RWPE1 (cell line): ENCODE data around the gene TMEM53.
A peak's percentile ranks its signal among the peaks of the same experiment; 100 is the strongest.

Experiments used
- CTCF ChIA-PET: fragments of 350-600 bp; sonication (Branson Sonifier 250); formaldehyde crosslinking; extraction: SDS; loops from one replicate; lab custom pipeline; 2021; lab: Yijun Ruan, JAX
- POLR2A ChIA-PET: fragments of 400-600 bp; formaldehyde crosslinking; extraction: SDS; loops from one replicate; lab custom pipeline; 2020; ENCODE audit warnings: antibody characterized with exemption; ENCODE audit not compliant: low non-redundant PET; lab: Yijun Ruan, JAX
- DNase-seq: peaks from one replicate; pipeline ENCODE4 v3.0.0; 2012; ENCODE audit warnings: low spot score
- H3K27ac ChIP-seq: fragments of 450-650 bp; 2 replicates; pipeline ENCODE4 v1.5.1; 2017
- TF ChIP-seq, protein P1 (sequence below): fragments of 450-650 bp; conservative IDR thresholded peaks from 2 replicates; pipeline ENCODE4 v1.5.1; 2017; ENCODE audit warnings: low read depth, mild to moderate bottlenecking

TMEM53 gene

DNA sequence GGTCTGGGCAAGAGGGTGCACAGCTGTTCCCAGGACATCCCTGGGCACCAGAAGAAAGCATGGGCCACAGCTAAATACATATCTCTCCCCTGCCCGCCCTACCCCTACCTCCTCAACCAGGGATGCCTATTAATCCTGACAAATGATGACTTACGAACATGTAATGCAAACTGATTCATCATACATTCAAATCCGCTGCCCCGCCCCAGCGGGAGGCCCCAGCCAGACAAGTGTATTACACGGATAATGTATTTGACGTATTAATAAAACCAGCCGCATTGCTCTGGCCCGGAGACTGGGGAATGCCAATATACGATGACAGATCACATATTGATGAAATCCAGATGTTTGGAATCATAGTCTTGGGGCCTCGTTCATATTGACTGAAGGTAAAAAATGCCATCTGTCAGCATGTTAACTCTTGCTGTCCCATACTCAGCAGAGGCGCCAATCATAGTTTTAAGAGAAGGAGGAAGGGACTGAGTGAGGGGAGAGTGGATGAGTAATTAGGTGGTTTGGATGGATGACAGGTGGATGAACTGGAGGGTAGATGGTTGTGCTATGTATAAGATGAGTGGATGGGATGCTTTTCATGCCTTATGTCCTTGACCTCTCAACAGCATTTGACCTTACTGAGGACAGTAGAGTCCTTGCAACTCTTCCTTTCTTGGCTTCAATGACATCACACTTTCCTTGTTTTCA lies 68.2 kb downstream of the TMEM53 start:
- ChIA-PET CTCF (interaction anchor here (0.6 kb wide), 1 partner anchor 866 kb away, joined by 4 read pairs; no protein-coding TSS in a partner anchor), POLR2A (no interaction called here)
- TF ChIP-seq, protein P1, sequence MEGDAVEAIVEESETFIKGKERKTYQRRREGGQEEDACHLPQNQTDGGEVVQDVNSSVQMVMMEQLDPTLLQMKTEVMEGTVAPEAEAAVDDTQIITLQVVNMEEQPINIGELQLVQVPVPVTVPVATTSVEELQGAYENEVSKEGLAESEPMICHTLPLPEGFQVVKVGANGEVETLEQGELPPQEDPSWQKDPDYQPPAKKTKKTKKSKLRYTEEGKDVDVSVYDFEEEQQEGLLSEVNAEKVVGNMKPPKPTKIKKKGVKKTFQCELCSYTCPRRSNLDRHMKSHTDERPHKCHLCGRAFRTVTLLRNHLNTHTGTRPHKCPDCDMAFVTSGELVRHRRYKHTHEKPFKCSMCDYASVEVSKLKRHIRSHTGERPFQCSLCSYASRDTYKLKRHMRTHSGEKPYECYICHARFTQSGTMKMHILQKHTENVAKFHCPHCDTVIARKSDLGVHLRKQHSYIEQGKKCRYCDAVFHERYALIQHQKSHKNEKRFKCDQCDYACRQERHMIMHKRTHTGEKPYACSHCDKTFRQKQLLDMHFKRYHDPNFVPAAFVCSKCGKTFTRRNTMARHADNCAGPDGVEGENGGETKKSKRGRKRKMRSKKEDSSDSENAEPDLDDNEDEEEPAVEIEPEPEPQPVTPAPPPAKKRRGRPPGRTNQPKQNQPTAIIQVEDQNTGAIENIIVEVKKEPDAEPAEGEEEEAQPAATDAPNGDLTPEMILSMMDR = no peak
- no peak overlapping the region for H3K27ac ChIP-seq
- DNase-seq = peak; percentile 75

DNA sequence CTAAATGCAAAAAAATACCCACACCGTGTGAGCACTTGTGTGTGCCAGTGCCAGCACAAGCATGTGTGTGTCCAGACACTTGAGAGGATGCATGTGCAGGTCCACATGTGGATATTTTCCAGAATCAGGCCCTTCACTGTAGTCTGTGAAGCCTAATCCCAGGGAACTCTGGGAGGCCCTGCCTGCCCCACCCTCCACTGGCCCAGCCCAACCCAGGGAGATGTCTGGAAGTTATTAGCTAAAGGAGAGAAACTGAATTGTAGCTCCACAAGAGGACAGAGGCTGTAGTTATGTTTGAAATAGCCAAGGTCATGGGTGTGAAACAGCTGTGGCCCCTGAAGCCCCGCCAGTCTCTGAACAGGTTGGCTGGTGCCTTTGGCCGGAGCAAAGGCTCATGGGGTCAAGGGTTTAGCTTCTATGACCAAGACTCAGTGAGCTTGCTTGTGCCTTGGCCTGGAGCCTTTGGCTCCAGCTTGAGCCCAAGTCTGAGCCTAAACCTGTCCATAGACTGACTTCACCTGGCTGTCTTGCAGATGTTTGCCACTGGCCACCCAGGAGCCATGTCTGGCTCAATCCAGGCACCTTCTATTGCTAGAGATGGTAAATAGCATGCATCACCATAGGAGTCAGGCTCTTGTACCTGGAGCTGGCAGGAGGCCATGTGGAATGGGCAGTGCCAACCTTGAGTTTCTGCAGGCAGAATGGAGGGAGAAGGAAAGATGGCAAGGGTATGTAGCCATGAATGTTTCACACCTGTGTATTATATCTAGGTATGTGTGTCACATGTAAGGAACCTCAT lies 69.9 kb downstream of the TMEM53 start:
- CTCF ChIA-PET = interaction anchor here (0.6 kb wide), 1 partner anchor 195 kb away, joined by 4 read pairs; no protein-coding TSS in a partner anchor
- no peak overlapping the region for H3K27ac ChIP-seq
- TF ChIP-seq, protein P1 = no peak
- POLR2A ChIA-PET = no interaction called here
- no peak for DNase-seq

DNA sequence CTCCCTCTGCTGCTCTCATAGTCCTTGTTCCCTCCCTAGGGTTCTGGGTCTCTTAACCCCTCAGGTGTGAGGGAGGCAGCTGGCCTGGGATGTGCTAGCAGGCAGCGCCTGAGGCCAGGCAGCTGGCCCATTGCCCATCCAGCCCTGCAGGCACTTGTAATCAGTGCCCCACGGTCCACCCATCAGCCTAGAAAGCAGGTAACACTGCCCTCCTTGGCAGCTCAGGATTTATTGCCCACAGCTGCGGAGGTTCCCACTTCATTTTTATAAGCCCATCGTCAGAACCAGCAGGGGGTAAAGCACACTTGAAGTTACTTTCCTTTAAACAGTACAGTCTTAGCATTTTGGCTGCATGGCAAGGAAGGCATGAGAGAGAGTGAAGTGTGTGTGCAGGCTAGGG lies 70.6 kb downstream of the TMEM53 start:
- CTCF ChIA-PET = interaction anchor here (0.6 kb wide), 1 partner anchor 195 kb away, joined by 4 read pairs; no protein-coding TSS in a partner anchor
- no peak for DNase-seq
- no peak overlapping the region for H3K27ac ChIP-seq
- TF ChIP-seq, protein P1 = no peak
- POLR2A ChIA-PET = no interaction called here
